Mucosa of gallbladder (tissue), 1 donor: ENCODE measurements around the gene DUXB. TPM values are rescaled to one million over a fixed set of nuclear protein-coding genes. Genes with fewer than 3 reads are reported as not detected.

Source experiments
- DNase-seq: peaks from one replicate; pipeline ENCODE4 v3.0.0-alpha.2; 2020; ENCODE audit warnings: low spot score
- total RNA-seq: library from RNA; stranded (reverse); gene quantifications from one replicate; pipeline ENCODE4 v1.2.1, GENCODE V29; 2021
- donor health status: DM: no; HTN: no; CAD: no.

DUXB gene
- total RNA-seq, 1 donor from 2014 or later = not detected

GRCh38 chr16:75660726-75661302, 40.4 kb downstream of the DUXB start:
- no peak for DNase-seq

DNA sequence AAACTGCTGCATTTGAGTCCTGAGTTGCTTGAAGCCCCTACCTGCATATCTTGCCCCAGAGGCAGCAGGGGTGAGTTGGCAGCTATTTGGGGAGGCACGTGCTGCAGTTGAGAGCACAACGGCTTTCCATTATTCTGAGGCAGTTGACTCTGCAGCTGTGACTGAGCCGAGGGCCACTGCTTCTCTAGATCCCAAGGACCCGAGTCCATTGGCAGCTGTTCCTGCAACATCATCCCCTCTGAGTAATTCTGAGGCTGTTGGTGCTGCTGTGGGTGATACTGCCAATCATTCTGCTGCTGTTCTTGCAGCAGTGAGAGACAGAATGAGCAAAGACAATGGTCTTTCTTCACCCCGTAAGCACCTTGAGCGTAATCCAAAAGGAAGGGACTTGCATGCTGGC, 40.9 kb downstream of the DUXB start:
- DNase-seq = no peak

DNA sequence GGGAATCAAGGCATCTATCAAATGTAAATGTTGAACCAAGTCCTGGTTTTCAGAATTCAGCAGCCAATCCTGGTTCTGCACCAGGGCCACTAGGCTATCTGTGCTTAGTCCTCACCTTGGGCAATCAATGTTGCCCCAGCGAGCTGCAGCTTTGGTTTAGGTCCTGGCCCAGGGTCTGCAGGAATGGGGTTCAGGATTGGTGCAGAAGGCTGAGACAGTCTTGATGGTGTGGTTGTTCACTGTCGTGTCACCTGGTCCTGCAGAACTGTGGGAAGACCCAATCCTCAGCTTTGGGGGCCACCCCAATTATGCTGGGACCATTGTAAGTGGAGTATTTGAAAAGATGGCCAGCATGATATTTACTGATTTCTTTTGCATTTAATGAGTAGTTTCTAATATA, 43.1 kb downstream of the DUXB start:
- no peak for DNase-seq

DNA sequence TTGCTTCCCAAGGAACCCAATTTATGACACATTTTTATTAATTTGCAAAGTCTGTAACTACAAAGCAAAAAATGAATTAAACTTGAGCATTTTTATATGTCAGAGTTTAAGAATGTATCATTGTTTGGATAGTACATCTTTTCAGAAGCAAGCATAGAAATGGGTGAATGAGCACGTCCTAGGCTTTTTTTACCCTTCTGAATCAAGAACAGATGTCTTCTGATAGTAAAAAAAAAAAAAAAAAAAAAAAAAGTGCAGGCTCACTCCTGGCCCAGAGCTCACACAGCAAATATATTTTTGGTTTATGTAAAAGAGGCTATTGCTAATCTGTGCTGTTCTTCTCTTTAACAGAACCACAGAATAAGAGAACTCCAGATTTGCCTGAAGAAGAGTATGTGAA, 47.3 kb downstream of the DUXB start:
- DNase-seq = no peak

GRCh38 chr16:75648265-75649076, 52.8 kb downstream of the DUXB start:
- peak; percentile 85 for DNase-seq

DNA sequence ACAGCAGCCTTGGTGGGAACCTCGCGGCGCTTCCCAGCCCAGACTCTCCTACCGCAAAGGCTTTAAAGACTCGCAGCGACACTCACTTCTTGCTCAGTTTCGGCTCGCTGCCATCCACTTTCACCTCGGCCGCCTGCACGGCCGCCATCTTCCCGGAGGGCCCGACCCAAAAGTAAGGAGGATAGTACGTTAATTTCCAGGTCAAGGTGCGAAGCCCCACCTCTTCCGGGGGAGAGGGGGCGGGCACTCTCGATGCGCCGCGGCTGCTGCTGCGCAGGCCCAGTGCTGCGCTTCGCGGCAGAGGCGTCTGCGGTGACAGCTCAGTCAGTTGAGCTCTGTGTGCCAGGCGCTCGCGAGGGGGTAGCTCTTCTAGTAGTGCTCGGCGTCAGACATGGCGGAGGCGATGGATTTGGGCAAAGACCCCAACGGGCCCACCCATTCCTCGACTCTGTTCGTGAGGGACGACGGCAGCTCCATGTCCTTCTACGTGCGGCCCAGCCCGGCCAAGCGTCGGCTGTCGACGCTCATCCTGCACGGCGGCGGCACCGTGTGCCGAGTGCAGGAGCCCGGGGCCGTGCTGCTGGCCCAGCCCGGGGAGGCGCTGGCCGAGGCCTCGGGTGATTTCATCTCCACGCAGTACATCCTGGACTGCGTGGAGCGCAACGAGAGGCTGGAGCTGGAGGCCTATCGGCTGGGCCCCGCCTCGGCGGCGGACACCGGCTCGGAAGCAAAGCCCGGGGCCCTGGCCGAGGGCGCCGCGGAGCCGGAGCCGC, 53.6 kb downstream of the DUXB start, which contains the start of the genes KARS1 and TERF2IP:
Gene KARS1 (minus strand): TSS at position 174 of the 773 bp plus-strand sequence. CDS start 26 bp downstream, at position 148.
Gene TERF2IP (plus strand): TSS at position 282 of the 773 bp plus-strand sequence. CDS start 110 bp downstream, at position 392.
- peak; percentile 95 for DNase-seq

DNA sequence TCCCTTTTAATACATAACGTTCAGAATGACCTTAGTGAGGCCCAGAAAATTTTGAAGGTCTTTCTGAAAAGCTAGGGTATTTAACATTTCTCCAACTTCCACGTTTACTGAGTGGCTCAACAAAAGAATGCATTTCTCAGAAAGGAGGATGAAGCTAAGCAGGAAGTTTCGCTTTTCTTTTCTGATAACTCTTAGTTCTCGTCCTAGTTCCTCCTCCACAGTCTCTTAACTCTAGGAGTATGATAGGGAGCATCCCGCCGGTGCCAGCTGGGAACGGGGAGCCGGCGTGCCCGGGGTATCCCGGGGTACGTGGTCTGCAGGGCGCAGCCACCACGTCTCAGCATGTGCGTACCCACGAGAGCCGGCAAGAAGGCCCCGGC, 54.2 kb downstream of the DUXB start:
- no peak for DNase-seq

- no peak for DNase-seq
These were observed 56.8 kb downstream of the DUXB start for GRCh38 chr16:75644240-75645012.

Other genes starting within 250 kb of the DUXB start
- gene TMEM170A, start 236.8 kb downstream of the DUXB start, total RNA-seq = 32.1 TPM
- gene CHST6, start 206.0 kb downstream of the DUXB start, total RNA-seq = 0.20 TPM
- gene CHST5, start 165.4 kb downstream of the DUXB start, total RNA-seq = 0.63 TPM
- 13.9 TPM for gene TMEM231, start 145.2 kb downstream of the DUXB start, total RNA-seq
- gene GABARAPL2, start 135.1 kb downstream of the DUXB start, total RNA-seq = 121 TPM
- gene ADAT1, start 78.2 kb downstream of the DUXB start, total RNA-seq = 57.2 TPM
- 80.6 TPM for gene KARS1, start 53.8 kb downstream of the DUXB start, total RNA-seq
- gene TERF2IP, start 53.7 kb downstream of the DUXB start, total RNA-seq = 62.2 TPM
- gene CPHXL2, start 24.5 kb downstream of the DUXB start, total RNA-seq = not detected
- not detected for gene CPHXL, start 25.0 kb upstream of the DUXB start, total RNA-seq